Astrocyte of the cerebellum (primary cell): Measurements from ENCODE around the gene SNAI3.
"Not testable (repeated sequence)": the region's sequence is repeated elsewhere in the genome, so short reads cannot be mapped to it uniquely, and the experiment has no call there.

Experiments
- DNase-seq: peaks from one replicate; pipeline ENCODE4 v3.0.0-alpha.2; 2011; ENCODE audit warnings: low read depth
- H3K4me3 ChIP-seq: 2 replicates; pipeline ENCODE4 v1.5.1; 2011; ENCODE audit warnings: mild to moderate bottlenecking, low read depth, low read length, moderate library complexity
- in situ Hi-C: cut with HindIII; loops from 2 replicates; pipeline ENCODE4 v1.10.0; 2017; ENCODE audit warnings: low sequenced_read_pairs
- TF ChIP-seq, protein P1 (sequence below): IDR thresholded peaks from 2 replicates; pipeline ENCODE4 v1.5.1; 2012; ENCODE audit warnings: low read length, low read depth, moderate library complexity, mild to moderate bottlenecking; ENCODE audit errors: missing control alignments

Gene SNAI3

DNA sequence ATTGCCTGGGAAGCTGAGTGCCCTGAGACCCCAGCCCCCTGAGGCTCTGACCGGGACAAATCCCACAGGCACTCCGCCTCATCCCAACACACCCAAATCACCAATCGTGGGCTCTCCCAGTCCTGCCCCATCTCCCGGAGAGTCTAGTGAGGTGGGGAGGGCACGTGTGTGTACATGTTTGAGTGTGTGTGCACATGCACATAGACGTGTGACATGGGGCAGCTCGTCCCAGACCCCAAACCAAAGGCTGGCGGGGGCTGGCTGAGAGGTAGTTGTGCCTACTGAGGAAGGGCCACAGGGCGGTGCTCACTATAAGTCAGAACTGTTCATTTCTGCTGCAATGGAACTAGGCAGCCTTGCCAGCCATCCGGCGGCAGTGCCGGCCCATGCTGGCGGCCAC, 8.6 kb downstream of the SNAI3 start:
- in situ Hi-C loops = loop anchor here (10.0 kb wide), 1 partner anchor 107 kb away; the partner anchor contains the start of gene PIEZO1
- no peak overlapping the region for H3K4me3 ChIP-seq
- TF ChIP-seq, protein P1, sequence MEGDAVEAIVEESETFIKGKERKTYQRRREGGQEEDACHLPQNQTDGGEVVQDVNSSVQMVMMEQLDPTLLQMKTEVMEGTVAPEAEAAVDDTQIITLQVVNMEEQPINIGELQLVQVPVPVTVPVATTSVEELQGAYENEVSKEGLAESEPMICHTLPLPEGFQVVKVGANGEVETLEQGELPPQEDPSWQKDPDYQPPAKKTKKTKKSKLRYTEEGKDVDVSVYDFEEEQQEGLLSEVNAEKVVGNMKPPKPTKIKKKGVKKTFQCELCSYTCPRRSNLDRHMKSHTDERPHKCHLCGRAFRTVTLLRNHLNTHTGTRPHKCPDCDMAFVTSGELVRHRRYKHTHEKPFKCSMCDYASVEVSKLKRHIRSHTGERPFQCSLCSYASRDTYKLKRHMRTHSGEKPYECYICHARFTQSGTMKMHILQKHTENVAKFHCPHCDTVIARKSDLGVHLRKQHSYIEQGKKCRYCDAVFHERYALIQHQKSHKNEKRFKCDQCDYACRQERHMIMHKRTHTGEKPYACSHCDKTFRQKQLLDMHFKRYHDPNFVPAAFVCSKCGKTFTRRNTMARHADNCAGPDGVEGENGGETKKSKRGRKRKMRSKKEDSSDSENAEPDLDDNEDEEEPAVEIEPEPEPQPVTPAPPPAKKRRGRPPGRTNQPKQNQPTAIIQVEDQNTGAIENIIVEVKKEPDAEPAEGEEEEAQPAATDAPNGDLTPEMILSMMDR = no peak
- no peak for DNase-seq

DNA sequence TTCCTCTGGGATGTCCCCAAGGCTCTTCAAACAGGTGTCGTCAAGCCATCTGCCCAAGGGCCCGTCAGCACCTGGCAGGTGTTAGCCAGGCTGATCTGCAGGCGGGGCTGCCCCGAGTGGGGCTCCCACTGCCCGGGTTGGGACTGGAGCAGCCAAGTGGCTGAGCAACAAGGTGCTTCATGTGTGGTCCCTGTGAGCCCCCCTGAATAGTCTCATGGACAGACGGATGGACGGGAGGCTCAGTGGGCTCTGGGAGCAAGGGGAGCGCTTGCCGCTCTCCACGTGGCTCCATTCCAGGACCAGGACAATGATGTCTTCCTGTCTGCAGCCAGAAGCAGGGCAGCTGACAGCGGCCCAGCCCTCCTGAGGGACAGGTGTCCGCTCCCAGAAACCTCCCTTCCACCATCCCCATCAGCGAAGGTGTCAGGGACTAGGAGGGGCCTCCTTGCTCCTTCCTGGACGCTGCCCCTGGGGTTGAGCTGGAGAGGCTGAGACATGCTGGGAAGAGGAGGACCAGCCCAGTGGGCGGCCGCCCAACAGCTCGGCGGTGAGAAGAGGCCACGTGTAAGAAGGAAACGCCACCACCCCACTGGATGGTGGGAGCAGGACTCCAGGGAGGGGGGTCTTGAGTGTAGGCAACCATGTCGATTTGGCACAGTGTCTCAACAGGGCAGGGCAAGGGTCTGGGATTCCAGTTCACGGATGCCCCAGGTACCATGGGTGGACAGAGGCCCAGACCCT, 9.6 kb downstream of the SNAI3 start:
- TF ChIP-seq, protein P1 = no peak
- no peak for DNase-seq
- no peak overlapping the region for H3K4me3 ChIP-seq
- in situ Hi-C loops = loop anchor here (10.0 kb wide), 1 partner anchor 108 kb away; the partner anchor contains the start of gene PIEZO1

DNA sequence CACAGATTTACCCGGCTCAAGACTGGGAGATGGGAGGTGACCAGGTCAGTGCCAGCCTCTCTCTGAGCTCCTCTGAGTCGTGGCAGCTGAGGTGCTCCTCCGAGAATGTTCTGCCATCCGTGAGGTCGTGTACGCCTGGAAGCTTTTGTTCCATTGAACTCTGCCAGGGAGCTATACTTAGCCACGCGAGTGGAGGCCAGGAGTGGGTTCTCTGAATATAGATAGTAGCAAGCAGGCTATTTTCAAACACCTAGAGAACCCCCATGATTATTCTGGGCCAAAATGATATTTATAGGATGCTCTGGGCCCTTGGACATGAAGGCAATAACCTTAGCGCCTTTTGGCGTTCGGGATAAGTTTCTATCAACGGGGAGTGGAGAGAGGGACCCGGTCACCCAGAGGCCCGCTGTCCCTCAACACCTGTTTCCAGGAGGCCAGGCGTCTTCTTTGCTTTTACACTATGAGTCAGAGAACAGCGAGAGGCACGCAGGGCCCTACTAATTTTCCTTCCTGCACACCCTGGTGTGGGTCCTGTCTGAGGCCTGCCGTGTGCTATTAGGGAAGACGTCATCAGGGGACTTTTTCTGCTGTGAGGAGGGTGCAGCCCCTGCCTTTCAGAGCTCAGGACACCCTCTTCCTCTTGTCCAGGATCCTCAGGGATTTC, 12.5 kb downstream of the SNAI3 start:
- no peak overlapping the region for H3K4me3 ChIP-seq
- TF ChIP-seq, protein P1 = no peak
- no peak for DNase-seq
- in situ Hi-C loops = loop anchor here (10.0 kb wide), 1 partner anchor 111 kb away; the partner anchor contains the start of gene PIEZO1

DNA sequence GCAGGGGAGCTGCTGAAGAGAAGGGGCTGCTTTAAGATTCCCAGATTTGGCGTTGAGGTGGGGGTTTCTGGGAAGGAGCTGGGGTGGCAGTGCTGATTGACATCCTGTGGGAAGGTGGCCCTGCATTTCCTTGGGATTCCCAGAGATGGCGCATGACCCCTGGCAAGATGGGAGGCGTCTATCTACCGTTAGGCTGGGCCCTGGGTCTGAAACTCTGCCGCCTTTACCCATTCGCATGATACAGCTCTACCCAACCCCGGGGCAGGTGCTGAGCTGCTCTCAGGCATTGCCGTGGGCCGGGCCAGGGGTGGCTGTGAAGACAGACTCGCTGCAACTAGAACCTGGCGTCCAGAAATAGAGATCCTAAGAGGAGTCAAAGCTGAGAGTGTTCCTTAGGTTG, 13.5 kb downstream of the SNAI3 start:
- no peak overlapping the region for H3K4me3 ChIP-seq
- DNase-seq = no peak
- in situ Hi-C loops = loop anchor here (10.0 kb wide), 1 partner anchor 112 kb away; the partner anchor contains the start of gene PIEZO1
- TF ChIP-seq, protein P1 = peak; percentile 39

DNA sequence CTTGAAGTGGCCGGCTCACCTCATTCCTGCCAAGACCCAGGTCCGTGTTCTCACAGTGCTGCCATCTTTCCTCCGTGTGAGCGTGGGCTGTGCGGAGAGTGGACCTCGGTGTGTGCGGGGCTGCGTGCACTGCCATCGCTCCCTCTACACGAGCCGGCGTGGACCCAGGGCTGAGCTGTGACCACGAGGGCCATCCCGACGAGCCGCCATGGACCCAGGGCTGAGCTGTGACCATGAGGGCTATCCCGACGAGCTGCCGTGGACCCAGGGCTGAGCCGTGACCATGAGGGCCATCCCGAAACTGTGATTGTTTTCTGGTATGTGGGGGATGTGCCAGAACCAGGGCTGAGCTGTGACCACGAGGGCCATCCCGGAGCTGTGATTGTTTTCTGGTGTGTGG, 14.5 kb downstream of the SNAI3 start:
- TF ChIP-seq, protein P1 = no peak
- no peak for DNase-seq
- no peak overlapping the region for H3K4me3 ChIP-seq
- in situ Hi-C loops = loop anchor here (10.0 kb wide), 1 partner anchor 113 kb away; the partner anchor contains the start of gene PIEZO1

DNA sequence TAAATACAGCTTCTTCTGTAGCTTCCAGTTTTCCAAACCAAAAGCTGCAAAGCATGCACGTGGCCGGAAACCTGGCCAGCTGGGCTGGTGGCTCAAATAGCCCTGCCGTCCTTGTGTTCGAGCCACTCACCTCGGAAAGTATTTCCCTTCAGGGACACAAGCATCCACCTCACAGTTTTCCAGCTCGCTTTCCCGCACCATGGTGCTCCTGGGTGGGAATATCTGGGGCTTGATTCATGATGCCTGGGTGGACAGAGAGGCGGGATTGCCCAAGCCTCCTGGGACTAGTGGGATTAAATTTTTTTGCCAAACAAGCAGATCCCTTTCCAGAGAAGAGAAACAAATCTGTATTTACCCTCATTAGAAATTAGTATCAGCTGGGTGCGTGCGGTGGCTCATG, 16.3 kb downstream of the SNAI3 start:
- DNase-seq = no peak
- in situ Hi-C loops = loop anchor here (10.0 kb wide), 1 partner anchor 115 kb away; the partner anchor contains the start of gene PIEZO1
- no peak overlapping the region for H3K4me3 ChIP-seq
- TF ChIP-seq, protein P1 = no peak

DNA sequence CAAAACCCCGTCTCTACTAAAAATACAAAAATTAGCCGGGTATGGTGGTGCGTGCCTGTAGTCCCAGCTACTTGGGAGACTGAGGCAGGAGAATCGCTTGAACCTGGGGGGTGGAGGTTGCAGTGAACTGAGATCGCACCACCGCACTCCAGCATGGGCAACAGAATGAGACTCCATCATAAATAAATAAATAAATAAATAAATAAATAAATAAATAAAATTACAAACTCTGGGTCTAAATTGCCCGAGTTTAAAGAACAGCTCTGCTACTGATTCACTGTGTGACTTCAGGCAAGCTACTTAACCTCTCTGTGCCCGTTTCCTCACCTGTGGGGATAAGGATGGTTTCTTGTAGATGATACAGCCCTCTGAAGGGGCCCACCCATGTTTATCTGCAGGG, 16.8 kb downstream of the SNAI3 start:
- H3K4me3 ChIP-seq, in situ Hi-C loops, DNase-seq: not testable (repeated sequence)
